ENCODE measurements around the gene TIAM2. TPM values are rescaled to one million over a fixed set of nuclear protein-coding genes. Genes with fewer than 3 reads are reported as not detected.

Gene TIAM2
- total RNA-seq, 4 donors from 2014 or later, result 6.5 to 13.4 (median 10.7) TPM

- TF ChIP-seq CTCF (IDR thresholded peaks at IDR 0.05; ENCODE audit: low read depth), result no peak
Observed at GRCh38 chr6:155026706-155027045, 31.6 kb downstream of the TIAM2 start.

DNA sequence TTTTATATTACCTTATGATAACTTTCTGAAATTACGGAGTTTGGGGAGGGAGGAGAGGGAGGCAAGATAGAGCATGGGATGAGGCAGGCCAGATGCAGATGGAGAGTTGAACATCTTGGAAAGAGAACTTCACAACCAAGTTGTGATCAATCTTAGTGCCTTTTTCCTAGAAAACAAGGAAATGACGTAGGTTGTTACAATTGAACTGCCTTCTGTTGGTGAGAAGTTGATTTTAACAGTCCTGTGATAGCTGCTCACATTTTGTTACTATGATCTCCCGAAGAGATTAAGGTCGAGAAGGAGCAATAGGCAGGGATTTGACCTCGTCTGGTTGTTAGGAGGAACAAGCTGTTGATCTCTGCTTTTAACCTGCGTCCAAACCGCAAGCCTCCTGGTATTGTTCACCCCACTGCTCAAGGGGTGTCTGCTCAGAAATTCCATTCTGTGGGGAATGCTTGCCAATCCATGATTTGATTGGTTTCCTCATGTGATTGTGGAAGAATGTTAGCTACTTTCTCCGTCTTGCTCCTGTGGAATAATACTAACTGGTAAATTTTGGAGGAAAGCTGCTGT, 35.1 kb downstream of the TIAM2 start:
- TF ChIP-seq CTCF (IDR thresholded peaks at IDR 0.05; ENCODE audit: low read depth), result no peak

- no peak for TF ChIP-seq CTCF (IDR thresholded peaks at IDR 0.05; ENCODE audit: low read depth)
Observed at GRCh38 chr6:155031091-155031490, 36.0 kb downstream of the TIAM2 start.

GRCh38 chr6:155033021-155033791, 38.1 kb downstream of the TIAM2 start:
- TF ChIP-seq CTCF (IDR thresholded peaks at IDR 0.05; ENCODE audit: low read depth), result no peak

- TF ChIP-seq CTCF (IDR thresholded peaks at IDR 0.05; ENCODE audit: low read depth), result no peak
Observed at GRCh38 chr6:155036907-155037306, 41.8 kb downstream of the TIAM2 start.

DNA sequence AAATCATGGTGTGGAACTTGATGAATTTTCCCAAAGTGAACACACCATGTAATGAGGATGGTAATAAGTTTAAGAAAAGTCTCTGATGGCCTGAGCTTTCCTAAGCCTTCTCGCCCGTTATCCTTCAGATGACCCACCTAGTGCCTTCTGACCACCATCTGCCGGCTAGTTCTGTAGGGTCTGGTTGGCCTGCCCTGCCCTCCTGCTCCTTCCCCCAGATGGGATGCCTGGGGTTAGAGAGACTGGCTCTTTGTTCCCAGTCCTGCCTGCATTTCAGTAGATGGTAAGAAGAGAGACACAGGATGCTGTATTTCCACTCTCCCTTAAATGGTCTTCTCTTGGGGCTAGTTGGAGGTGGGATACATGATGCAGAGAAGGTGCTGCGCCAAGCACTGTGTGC, 43.0 kb downstream of the TIAM2 start:
- TF ChIP-seq CTCF (IDR thresholded peaks at IDR 0.05; ENCODE audit: low read depth), result no peak

GRCh38 chr6:155038527-155038926, 43.4 kb downstream of the TIAM2 start:
- no peak for TF ChIP-seq CTCF (IDR thresholded peaks at IDR 0.05; ENCODE audit: low read depth)

Data from subcutaneous adipose tissue (tissue), 4 donors.